ENCODE data around the gene DHX29.

GRCh38 chr5:55333017-55333416, 25.5 kb upstream of the DHX29 start:
- TF ChIP-seq, protein P1, sequence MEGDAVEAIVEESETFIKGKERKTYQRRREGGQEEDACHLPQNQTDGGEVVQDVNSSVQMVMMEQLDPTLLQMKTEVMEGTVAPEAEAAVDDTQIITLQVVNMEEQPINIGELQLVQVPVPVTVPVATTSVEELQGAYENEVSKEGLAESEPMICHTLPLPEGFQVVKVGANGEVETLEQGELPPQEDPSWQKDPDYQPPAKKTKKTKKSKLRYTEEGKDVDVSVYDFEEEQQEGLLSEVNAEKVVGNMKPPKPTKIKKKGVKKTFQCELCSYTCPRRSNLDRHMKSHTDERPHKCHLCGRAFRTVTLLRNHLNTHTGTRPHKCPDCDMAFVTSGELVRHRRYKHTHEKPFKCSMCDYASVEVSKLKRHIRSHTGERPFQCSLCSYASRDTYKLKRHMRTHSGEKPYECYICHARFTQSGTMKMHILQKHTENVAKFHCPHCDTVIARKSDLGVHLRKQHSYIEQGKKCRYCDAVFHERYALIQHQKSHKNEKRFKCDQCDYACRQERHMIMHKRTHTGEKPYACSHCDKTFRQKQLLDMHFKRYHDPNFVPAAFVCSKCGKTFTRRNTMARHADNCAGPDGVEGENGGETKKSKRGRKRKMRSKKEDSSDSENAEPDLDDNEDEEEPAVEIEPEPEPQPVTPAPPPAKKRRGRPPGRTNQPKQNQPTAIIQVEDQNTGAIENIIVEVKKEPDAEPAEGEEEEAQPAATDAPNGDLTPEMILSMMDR (IDR thresholded peaks at IDR 0.05; ENCODE audit: poor library complexity) = no peak
- no peak for TF ChIP-seq EZH2phosphoT487 (IDR thresholded peaks at IDR 0.05; ENCODE audit: low read depth, severe bottlenecking, unreplicated experiment)
- TF ChIP-seq EZH2 (IDR thresholded peaks at IDR 0.05; ENCODE audit: borderline replicate concordance) = no peak

Data from hepatocyte (in vitro differentiated cells).